Tibial artery (tissue), 4 donors: ENCODE results near the gene CKB.

Experiments used
- DNase-seq, 2 donors: peaks; one replicate each; pipeline ENCODE4 v3.0.0-alpha.2; 2019
- H3K27ac ChIP-seq, 2 donors: fragments of 200-600 bp; sonication (generic) in 1 of 2; 1 replicate in 1 of 2; 2 replicates in 1 of 2; pipeline ENCODE4 v1.5.1; 2018 to 2019; ENCODE audit warnings: mild to moderate bottlenecking in 1 of 2
- H3K27me3 ChIP-seq, 2 donors: fragments of 200-600 bp; sonication (generic) in 1 of 2; one replicate each; pipeline versions ENCODE4 v1.5.1 to v1.6.0; 2016 to 2019
- H3K36me3 ChIP-seq, 3 donors: fragments of 200-600 bp; sonication (generic) in 2 of 3; one replicate each; pipeline ENCODE4 v1.5.1; 2016 to 2019; ENCODE audit warnings: mild to moderate bottlenecking in 2 of 3
- H3K4me1 ChIP-seq, 4 donors: fragments of 200-600 bp; sonication (generic) in 2 of 4; 1 replicate in 3 of 4; 2 replicates in 1 of 4; pipeline ENCODE4 v1.5.1; 2016 to 2019
- H3K4me3 ChIP-seq, 2 donors: fragments of 200-600 bp; sonication (generic) in 1 of 2; 1 replicate in 1 of 2; 2 replicates in 1 of 2; pipeline ENCODE4 v1.5.1; 2018 to 2019; ENCODE audit warnings: mild to moderate bottlenecking in 2 of 2
- H3K9me3 ChIP-seq, 3 donors: fragments of 200-600 bp; sonication (generic) in 1 of 3; one replicate each; pipeline ENCODE4 v1.5.1; 2016 to 2019
- CTCF ChIP-seq, 2 experiments: fragments of 200-600 bp in 1 of 2; fragments of 450-650 bp in 1 of 2; IDR thresholded peaks; one replicate each; pipeline ENCODE4 v1.5.1; 2017 to 2019; ENCODE audit warnings: antibody characterized with exemption in 2 of 2, mild to moderate bottlenecking in 1 of 2, moderate library complexity in 1 of 2
- intact Hi-C: fragments of 100-400 bp; cut with DNase I; formaldehyde crosslinking; loops from one replicate; pipeline ENCODE4 v1.15.0; 2023; ENCODE audit warnings: low total_unique reads

The CKB gene

GRCh38 chr14:103538291-103539055 lies 15.8 kb upstream of the CKB start:
- TF ChIP-seq CTCF (IDR thresholded peaks at IDR 0.05): no peak
- H3K9me3 ChIP-seq: no peaks in the 10 kb centered on the region
- peak in 1 of 2 donors; percentile 91 for DNase-seq
- peaks cover 0 to 38% (median 0%) of the 10 kb centered on the region in 3 donors for H3K36me3 ChIP-seq
- intact Hi-C loops: no loop called here
- peaks cover 0 to 78% (median 73%) of the 10 kb centered on the region in 4 donors for H3K4me1 ChIP-seq
- no peaks in the 10 kb centered on the region for H3K27me3 ChIP-seq
- H3K27ac ChIP-seq: peak overlapping the region; percentile 86
- H3K4me3 ChIP-seq: no peak overlapping the region

DNA sequence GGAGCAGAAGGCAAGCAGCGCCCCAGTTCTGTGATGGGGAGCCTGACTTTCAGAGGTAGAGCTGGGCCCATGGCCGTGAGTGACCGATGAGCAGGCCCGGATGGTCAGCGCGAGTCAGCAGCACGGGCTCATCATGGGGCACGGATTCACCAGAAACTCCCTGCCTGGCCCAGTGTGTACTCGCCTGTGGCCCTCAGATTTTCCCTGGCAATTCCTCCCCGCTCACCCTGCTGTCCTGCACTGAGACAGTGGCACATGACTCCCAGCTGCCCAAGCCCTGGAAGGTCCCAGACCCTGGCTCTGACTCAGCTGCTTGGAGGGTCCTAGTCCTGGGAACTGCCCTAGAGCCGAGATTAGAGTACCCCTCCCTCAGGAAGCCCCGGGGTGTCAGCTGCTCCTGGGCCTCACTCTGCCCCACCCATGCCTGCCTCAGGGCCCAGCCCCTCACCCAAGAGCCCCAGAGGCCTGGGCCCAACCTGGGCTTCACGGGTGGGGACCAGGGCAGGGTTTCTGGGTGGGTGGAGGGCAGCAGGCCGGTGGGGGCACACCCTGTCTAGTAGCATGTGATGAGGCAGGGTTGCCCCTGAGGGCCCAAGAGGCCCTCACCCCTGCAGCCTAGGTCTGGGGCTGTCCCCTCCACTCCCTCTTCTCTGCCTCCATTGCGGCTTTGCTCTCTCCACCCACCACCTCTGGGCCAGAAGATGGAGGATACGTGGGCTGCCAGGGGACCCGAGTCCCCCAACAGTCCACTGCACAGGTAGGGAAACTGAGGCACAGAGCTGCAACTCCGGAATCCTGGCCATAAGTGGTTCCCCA lies 14.8 kb upstream of the CKB start:
- H3K27ac ChIP-seq: peak overlapping the region; percentile 86
- no peak for DNase-seq

DNA sequence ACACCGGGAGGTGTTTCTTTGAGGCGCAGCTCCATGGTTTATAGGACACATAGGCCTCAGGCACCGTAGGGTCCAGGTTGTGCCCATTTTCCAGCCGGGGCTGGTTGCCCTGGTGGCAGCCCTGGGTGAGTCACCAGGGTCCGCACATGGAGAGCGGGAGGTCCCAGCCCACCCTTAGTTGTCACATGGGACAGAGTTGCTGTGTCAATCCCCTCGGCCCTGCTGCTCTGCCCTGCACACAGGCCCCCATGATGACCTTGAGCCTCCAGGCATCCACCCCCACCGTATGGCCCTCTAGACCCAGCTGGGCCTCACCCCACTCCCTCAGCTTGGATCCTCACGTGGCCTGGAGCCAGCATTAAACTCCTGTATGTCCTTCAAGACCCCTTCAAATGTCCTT lies 14.1 kb upstream of the CKB start:
- H3K36me3 ChIP-seq: peaks cover 0 to 56% (median 0%) of the 10 kb centered on the region in 3 donors
- H3K4me3 ChIP-seq: no peak overlapping the region
- H3K27me3 ChIP-seq: no peaks in the 10 kb centered on the region
- peak overlapping the region; percentile 86 for H3K27ac ChIP-seq
- no peak for TF ChIP-seq CTCF (IDR thresholded peaks at IDR 0.05)
- intact Hi-C loops: no loop called here
- peaks cover 0 to 78% (median 68%) of the 10 kb centered on the region in 4 donors for H3K4me1 ChIP-seq
- no peak for DNase-seq
- H3K9me3 ChIP-seq: no peaks in the 10 kb centered on the region

More for the DNA sequence above, 14.8 kb upstream of the CKB start:
- no peaks in the 10 kb centered on the region for H3K27me3 ChIP-seq
- H3K4me1 ChIP-seq: peaks cover 0 to 78% (median 71%) of the 10 kb centered on the region in 4 donors
- no peak overlapping the region for H3K4me3 ChIP-seq
- no peak for TF ChIP-seq CTCF (IDR thresholded peaks at IDR 0.05)
- intact Hi-C loops: no loop called here
- H3K9me3 ChIP-seq: no peaks in the 10 kb centered on the region
- H3K36me3 ChIP-seq: peaks cover 0 to 49% (median 0%) of the 10 kb centered on the region in 3 donors

- Histone ChIP-seq H3K4me1 (peaks cover 0 to 78% (median 68%) of the 10 kb centered on the region in 4 donors), H3K9me3 (no peaks in the 10 kb centered on the region), H3K27me3 (no peaks in the 10 kb centered on the region), H3K27ac (peak overlapping the region; percentile 86), H3K4me3 (no peak overlapping the region), H3K36me3 (peaks cover 0 to 63% (median 5%) of the 10 kb centered on the region in 3 donors)
- intact Hi-C loops: no loop called here
- no peak for TF ChIP-seq CTCF (IDR thresholded peaks at IDR 0.05)
- DNase-seq: no peak
These were observed 13.4 kb upstream of the CKB start for GRCh38 chr14:103535891-103536565.

GRCh38 chr14:103535081-103535890 lies 12.7 kb upstream of the CKB start:
- Histone ChIP-seq H3K9me3 (no peaks in the 10 kb centered on the region), H3K36me3 (peaks cover 0 to 69% (median 7%) of the 10 kb centered on the region in 3 donors), H3K27me3 (no peaks in the 10 kb centered on the region), H3K4me3 (no peak overlapping the region), H3K4me1 (peaks cover 0 to 78% (median 69%) of the 10 kb centered on the region in 4 donors), H3K27ac (peak overlapping the region; percentile 81 to 86)
- no peak for DNase-seq
- no peak for TF ChIP-seq CTCF (IDR thresholded peaks at IDR 0.05)
- intact Hi-C loops: no loop called here
